ENCODE measurements around the gene WNT3. TPM values are rescaled to one million over a fixed set of nuclear protein-coding genes. Genes with fewer than 3 reads are reported as not detected.

The WNT3 gene
- total RNA-seq, 4 donors from 2014 or later = 0.83 to 10.1 (median 6.5) TPM

GRCh38 chr17:46768540-46768870, 50.0 kb downstream of the WNT3 start:
- no peak overlapping the region for H3K4me3 ChIP-seq
- TF ChIP-seq CTCF (IDR thresholded peaks at IDR 0.05) = no peak
- TF ChIP-seq POLR2A (IDR thresholded peaks at IDR 0.05) = no peak
- H3K36me3 ChIP-seq = no peaks in the 10 kb centered on the region

GRCh38 chr17:46766493-46767491, 51.7 kb downstream of the WNT3 start:
- H3K27me3 ChIP-seq = peaks cover 0 to 6% of the 10 kb centered on the region in 2 donors
- DNase-seq = peak in 1 of 3 donors; percentile 47
- H3K9me3 ChIP-seq = no peaks in the 10 kb centered on the region
- no peak overlapping the region for H3K27ac ChIP-seq
- H3K36me3 ChIP-seq = peaks cover 0 to 3% (median 0%) of the 10 kb centered on the region in 3 donors
- peaks cover 0 to 14% (median 4%) of the 10 kb centered on the region in 4 donors for H3K4me1 ChIP-seq
- no peak overlapping the region for H3K4me3 ChIP-seq
- TF ChIP-seq POLR2A (IDR thresholded peaks at IDR 0.05) (no peak), CTCF (IDR thresholded peaks at IDR 0.05) (no peak)

More at GRCh38 chr17:46768540-46768870, 50.0 kb downstream of the WNT3 start:
- DNase-seq = peak in 1 of 3 donors; percentile 36
- peaks cover 0 to 21% (median 13%) of the 10 kb centered on the region in 4 donors for H3K4me1 ChIP-seq
- H3K27me3 ChIP-seq = peaks cover 0 to 6% of the 10 kb centered on the region in 2 donors
- no peaks in the 10 kb centered on the region for H3K9me3 ChIP-seq
- H3K27ac ChIP-seq = no peak overlapping the region

GRCh38 chr17:46765453-46765852, 53.0 kb downstream of the WNT3 start:
- H3K27me3 ChIP-seq = peaks cover 0 to 6% of the 10 kb centered on the region in 2 donors
- peaks cover 0 to 5% (median 0%) of the 10 kb centered on the region in 3 donors for H3K36me3 ChIP-seq
- H3K4me1 ChIP-seq = peaks cover 0 to 8% (median 2%) of the 10 kb centered on the region in 4 donors
- DNase-seq = peak in 1 of 3 donors; percentile 28
- TF ChIP-seq CTCF (IDR thresholded peaks at IDR 0.05) = no peak
- no peak for TF ChIP-seq POLR2A (IDR thresholded peaks at IDR 0.05)
- no peak overlapping the region for H3K4me3 ChIP-seq
- no peak overlapping the region for H3K27ac ChIP-seq
- H3K9me3 ChIP-seq = no peaks in the 10 kb centered on the region

GRCh38 chr17:46764709-46765401, 53.6 kb downstream of the WNT3 start:
- Histone ChIP-seq H3K4me3 (no peak overlapping the region), H3K4me1 (peaks cover 0 to 2% (median under 1%) of the 10 kb centered on the region in 4 donors), H3K9me3 (no peaks in the 10 kb centered on the region), H3K36me3 (peaks cover 0 to 5% (median 0%) of the 10 kb centered on the region in 3 donors), H3K27ac (no peak overlapping the region), H3K27me3 (peaks cover 0 to under 1% of the 10 kb centered on the region in 2 donors)
- DNase-seq = peak in 1 of 3 donors; percentile 38
- TF ChIP-seq CTCF (IDR thresholded peaks at IDR 0.05) (no peak), POLR2A (IDR thresholded peaks at IDR 0.05) (no peak)

GRCh38 chr17:46764000-46764708, 54.3 kb downstream of the WNT3 start:
- Histone ChIP-seq H3K36me3 (peaks cover 0 to 5% (median 0%) of the 10 kb centered on the region in 3 donors), H3K4me1 (no peaks in the 10 kb centered on the region), H3K27me3 (no peaks in the 10 kb centered on the region), H3K27ac (no peak overlapping the region), H3K9me3 (no peaks in the 10 kb centered on the region), H3K4me3 (no peak overlapping the region)
- TF ChIP-seq POLR2A (IDR thresholded peaks at IDR 0.05) (no peak), CTCF (IDR thresholded peaks at IDR 0.05) (no peak)
- DNase-seq = no peak

All from Peyer's patch (tissue), 4 donors.